DND-41 (cell line): ENCODE measurements around the gene KLF6.

Experiments
- EZH2 ChIP-seq: IDR thresholded peaks from 3 replicates; pipeline ENCODE4 v1.6.1; 2012; ENCODE audit warnings: borderline replicate concordance, low read depth, mild to moderate bottlenecking, moderate library complexity, low read length, inconsistent platforms; ENCODE audit not compliant: severe bottlenecking
- TF ChIP-seq, protein P1 (sequence below): IDR thresholded peaks from 2 replicates; pipeline ENCODE4 v1.5.1; 2012; ENCODE audit warnings: borderline replicate concordance, low read length, moderate library complexity, mild to moderate bottlenecking; ENCODE audit not compliant: poor library complexity, severe bottlenecking; ENCODE audit errors: extremely low read depth

DNA sequence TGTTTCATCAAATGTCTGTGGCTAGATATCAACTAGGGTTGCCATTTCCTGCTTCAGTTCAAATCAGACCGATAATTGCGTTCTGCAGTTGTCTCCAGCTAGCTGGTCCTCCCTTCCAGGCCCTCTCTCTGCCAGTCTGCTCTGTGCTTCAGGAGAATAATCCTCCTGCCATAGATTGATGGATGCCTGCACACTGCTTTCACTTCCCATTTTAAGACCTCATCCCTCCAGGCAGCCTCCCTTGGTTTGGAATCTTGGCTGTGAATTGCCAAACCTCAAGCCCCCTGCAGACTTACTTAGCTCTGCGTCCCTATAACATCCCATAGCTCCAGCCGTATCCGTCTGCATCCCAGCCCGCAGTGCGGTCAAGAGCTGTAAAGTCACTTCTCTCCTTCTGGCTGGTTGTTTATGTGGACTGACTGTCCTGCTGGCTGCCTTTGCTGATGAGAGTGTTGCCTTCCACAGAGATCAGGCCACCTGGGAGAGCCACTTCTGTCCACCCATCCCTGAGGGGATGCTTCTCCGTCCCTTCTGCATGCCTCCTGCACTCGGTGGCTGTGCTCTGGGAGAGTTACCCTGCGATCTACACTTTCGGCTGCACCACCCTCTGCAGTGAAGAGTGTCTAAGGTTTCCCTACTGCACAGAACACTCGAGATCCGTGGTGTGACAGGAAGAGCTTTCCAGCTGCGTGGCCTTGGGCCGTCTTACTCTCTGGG lies 22.4 kb upstream of the KLF6 start:
- TF ChIP-seq, protein P1, sequence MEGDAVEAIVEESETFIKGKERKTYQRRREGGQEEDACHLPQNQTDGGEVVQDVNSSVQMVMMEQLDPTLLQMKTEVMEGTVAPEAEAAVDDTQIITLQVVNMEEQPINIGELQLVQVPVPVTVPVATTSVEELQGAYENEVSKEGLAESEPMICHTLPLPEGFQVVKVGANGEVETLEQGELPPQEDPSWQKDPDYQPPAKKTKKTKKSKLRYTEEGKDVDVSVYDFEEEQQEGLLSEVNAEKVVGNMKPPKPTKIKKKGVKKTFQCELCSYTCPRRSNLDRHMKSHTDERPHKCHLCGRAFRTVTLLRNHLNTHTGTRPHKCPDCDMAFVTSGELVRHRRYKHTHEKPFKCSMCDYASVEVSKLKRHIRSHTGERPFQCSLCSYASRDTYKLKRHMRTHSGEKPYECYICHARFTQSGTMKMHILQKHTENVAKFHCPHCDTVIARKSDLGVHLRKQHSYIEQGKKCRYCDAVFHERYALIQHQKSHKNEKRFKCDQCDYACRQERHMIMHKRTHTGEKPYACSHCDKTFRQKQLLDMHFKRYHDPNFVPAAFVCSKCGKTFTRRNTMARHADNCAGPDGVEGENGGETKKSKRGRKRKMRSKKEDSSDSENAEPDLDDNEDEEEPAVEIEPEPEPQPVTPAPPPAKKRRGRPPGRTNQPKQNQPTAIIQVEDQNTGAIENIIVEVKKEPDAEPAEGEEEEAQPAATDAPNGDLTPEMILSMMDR: no peak
- no peak for TF ChIP-seq EZH2
